Measurements from ENCODE around the gene ZYG11B.

DNA sequence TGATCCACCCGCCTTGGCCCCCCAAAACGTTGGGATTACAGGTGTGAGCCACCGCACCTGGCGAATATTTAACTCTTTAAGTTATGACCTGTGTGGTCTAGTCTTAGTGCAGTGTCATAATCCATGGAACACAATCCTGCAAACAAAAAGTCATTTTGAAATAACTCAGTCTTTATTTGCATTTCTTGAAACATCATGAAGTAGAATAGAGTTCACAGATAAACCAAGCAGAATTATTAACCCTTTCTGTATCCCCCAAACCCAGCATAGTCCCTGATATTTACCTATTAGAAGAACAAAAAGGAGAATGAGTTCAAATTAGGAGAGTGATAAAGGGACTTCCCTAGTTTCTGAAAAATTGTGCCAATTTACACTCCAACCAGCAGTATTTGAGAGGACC, 19.9 kb downstream of the ZYG11B start:
- TF ChIP-seq CTCF (IDR thresholded peaks at IDR 0.05) (no peak), POLR2A (IDR thresholded peaks at IDR 0.05) (no peak)

All from ovary (tissue), 3 donors.